NCI-H1105 treated with DMSO at 0.1 percent for 48 hours (cell line): ENCODE data around the gene DEPDC1B.
"Not testable (repeated sequence)": the region's sequence is repeated elsewhere in the genome, so short reads cannot be mapped to it uniquely, and the experiment has no call there.

ENCODE experiments used
- DNase-seq: peaks from one replicate; lab custom pipeline; 2025; lab: John Stamatoyannopoulos, UW

The DEPDC1B gene

GRCh38 chr5:60699609-60700415 is at the start of gene DEPDC1B:
TSS of gene DEPDC1B (minus strand) at chr5:60700166. CDS start at chr5:60700093, 73 bp downstream.
- DNase-seq = peak; percentile 86

GRCh38 chr5:60744682-60745081 is 44.7 kb upstream of the DEPDC1B start:
- no peak for DNase-seq

GRCh38 chr5:60743511-60744314 is 43.7 kb upstream of the DEPDC1B start:
- DNase-seq = no peak

- no peak for DNase-seq
These were observed 40.4 kb upstream of the DEPDC1B start for GRCh38 chr5:60740322-60740721.

- DNase-seq = no peak
These were observed 39.0 kb upstream of the DEPDC1B start for GRCh38 chr5:60738933-60739332.

- no peak for DNase-seq
These were observed 38.5 kb upstream of the DEPDC1B start for GRCh38 chr5:60738461-60738860.

- not testable (repeated sequence) for DNase-seq
These were observed 30.9 kb upstream of the DEPDC1B start for GRCh38 chr5:60730858-60731257.

GRCh38 chr5:60727033-60727679 is 27.2 kb upstream of the DEPDC1B start:
- DNase-seq = no peak

GRCh38 chr5:60724126-60724525 is 24.2 kb upstream of the DEPDC1B start:
- no peak for DNase-seq

- peak; percentile 69 for DNase-seq
These were observed 22.4 kb upstream of the DEPDC1B start for GRCh38 chr5:60722416-60722815.

- DNase-seq = no peak
These were observed 19.4 kb upstream of the DEPDC1B start for GRCh38 chr5:60719329-60719728.

- no peak for DNase-seq
These were observed 18.4 kb upstream of the DEPDC1B start for GRCh38 chr5:60718166-60718892.

- not testable (repeated sequence) for DNase-seq
These were observed 15.4 kb upstream of the DEPDC1B start for GRCh38 chr5:60715201-60715928.

- DNase-seq = no peak
These were observed 13.0 kb upstream of the DEPDC1B start for GRCh38 chr5:60712950-60713349.

- not testable (repeated sequence) for DNase-seq
These were observed 11.9 kb upstream of the DEPDC1B start for GRCh38 chr5:60711892-60712291.

GRCh38 chr5:60710362-60710761 is 10.4 kb upstream of the DEPDC1B start:
- no peak for DNase-seq

- no peak for DNase-seq
These were observed 5.2 kb upstream of the DEPDC1B start for GRCh38 chr5:60705144-60705543.

GRCh38 chr5:60703944-60704343 is 4.0 kb upstream of the DEPDC1B start:
- no peak for DNase-seq

GRCh38 chr5:60701321-60701968 is 1.5 kb upstream of the DEPDC1B start:
- DNase-seq = no peak

- no peak for DNase-seq
These were observed 421 bp upstream of the DEPDC1B start for GRCh38 chr5:60700416-60700757.

GRCh38 chr5:60699288-60699608 is 718 bp downstream of the DEPDC1B start:
- no peak for DNase-seq
